RKO (cell line): ENCODE measurements around the gene FFAR1.

Experiments used
- DNase-seq: peaks from one replicate; pipeline ENCODE4 v3.0.0-alpha.2; 2016; ENCODE audit warnings: low spot score

The FFAR1 gene

GRCh38 chr19:35392742-35393715 is 45.3 kb downstream of the FFAR1 start:
- no peak for DNase-seq

GRCh38 chr19:35395382-35396199 is 47.9 kb downstream of the FFAR1 start:
- DNase-seq = no peak

- no peak for DNase-seq
Measured at GRCh38 chr19:35396240-35396885, 48.7 kb downstream of the FFAR1 start.

- no peak for DNase-seq
Measured at GRCh38 chr19:35397064-35397463, 49.4 kb downstream of the FFAR1 start.
